Measurements from ENCODE around the gene ADAMTS2. TPM values are rescaled to one million over a fixed set of nuclear protein-coding genes. Genes with fewer than 3 reads are reported as not detected.

ADAMTS2 gene
- total RNA-seq, 1 donor from 2014 or later = not detected

GRCh38 chr5:179267071-179267670, 78.1 kb downstream of the ADAMTS2 start:
- DNase-seq (ENCODE audit: low spot score) = no peak

GRCh38 chr5:179266291-179267070, 78.8 kb downstream of the ADAMTS2 start:
- intact Hi-C loops (cut with micrococcal nuclease) = no loop called here
- DNase-seq (ENCODE audit: low spot score) = no peak
- H3K9me3 Mint-ChIP-seq = no peaks in the 10 kb centered on the region
- no peak overlapping the region for H3K4me3 Mint-ChIP-seq (ENCODE audit: low read depth)
- no peaks in the 10 kb centered on the region for H3K4me1 Mint-ChIP-seq (ENCODE audit: low read depth)
- no peaks in the 10 kb centered on the region for H3K36me3 Mint-ChIP-seq (ENCODE audit: low read depth)
- no peak overlapping the region for H3K27ac Mint-ChIP-seq
- no peaks in the 10 kb centered on the region for H3K27me3 Mint-ChIP-seq (ENCODE audit: low read depth)

More at GRCh38 chr5:179267071-179267670, 78.1 kb downstream of the ADAMTS2 start:
- Mint-ChIP-seq H3K36me3 (ENCODE audit: low read depth) (no peaks in the 10 kb centered on the region), H3K4me1 (ENCODE audit: low read depth) (no peaks in the 10 kb centered on the region), H3K9me3 (no peaks in the 10 kb centered on the region), H3K4me3 (ENCODE audit: low read depth) (no peak overlapping the region), H3K27me3 (ENCODE audit: low read depth) (no peaks in the 10 kb centered on the region), H3K27ac (no peak overlapping the region)
- intact Hi-C loops (cut with micrococcal nuclease) = no loop called here

GRCh38 chr5:179265514-179266290, 79.6 kb downstream of the ADAMTS2 start:
- no peak for DNase-seq (ENCODE audit: low spot score)
- Mint-ChIP-seq H3K4me1 (ENCODE audit: low read depth) (no peaks in the 10 kb centered on the region), H3K27me3 (ENCODE audit: low read depth) (no peaks in the 10 kb centered on the region), H3K4me3 (ENCODE audit: low read depth) (no peak overlapping the region), H3K27ac (no peak overlapping the region), H3K36me3 (ENCODE audit: low read depth) (no peaks in the 10 kb centered on the region), H3K9me3 (no peaks in the 10 kb centered on the region)
- intact Hi-C loops (cut with micrococcal nuclease) = no loop called here

GRCh38 chr5:179264783-179265513, 80.3 kb downstream of the ADAMTS2 start:
- intact Hi-C loops (cut with micrococcal nuclease) = no loop called here
- H3K4me3 Mint-ChIP-seq (ENCODE audit: low read depth) = no peak overlapping the region
- H3K36me3 Mint-ChIP-seq (ENCODE audit: low read depth) = no peaks in the 10 kb centered on the region
- H3K27me3 Mint-ChIP-seq (ENCODE audit: low read depth) = no peaks in the 10 kb centered on the region
- H3K27ac Mint-ChIP-seq = no peak overlapping the region
- DNase-seq (ENCODE audit: low spot score) = no peak
- H3K4me1 Mint-ChIP-seq (ENCODE audit: low read depth) = no peaks in the 10 kb centered on the region
- no peaks in the 10 kb centered on the region for H3K9me3 Mint-ChIP-seq

- no peaks in the 10 kb centered on the region for H3K36me3 Mint-ChIP-seq (ENCODE audit: low read depth)
- DNase-seq (ENCODE audit: low spot score) = no peak
- H3K27ac Mint-ChIP-seq = no peak overlapping the region
- no peaks in the 10 kb centered on the region for H3K9me3 Mint-ChIP-seq
- no peaks in the 10 kb centered on the region for H3K4me1 Mint-ChIP-seq (ENCODE audit: low read depth)
- intact Hi-C loops (cut with micrococcal nuclease) = no loop called here
- H3K4me3 Mint-ChIP-seq (ENCODE audit: low read depth) = no peak overlapping the region
- H3K27me3 Mint-ChIP-seq (ENCODE audit: low read depth) = no peaks in the 10 kb centered on the region
Measured at GRCh38 chr5:179264053-179264782, 81.0 kb downstream of the ADAMTS2 start.

GRCh38 chr5:179263391-179264052, 81.7 kb downstream of the ADAMTS2 start:
- Mint-ChIP-seq H3K4me3 (ENCODE audit: low read depth) (no peak overlapping the region), H3K9me3 (no peaks in the 10 kb centered on the region), H3K27me3 (ENCODE audit: low read depth) (no peaks in the 10 kb centered on the region), H3K4me1 (ENCODE audit: low read depth) (no peaks in the 10 kb centered on the region), H3K36me3 (ENCODE audit: low read depth) (no peaks in the 10 kb centered on the region), H3K27ac (no peak overlapping the region)
- intact Hi-C loops (cut with micrococcal nuclease) = no loop called here
- DNase-seq (ENCODE audit: low spot score) = no peak

- Mint-ChIP-seq H3K27me3 (ENCODE audit: low read depth) (no peaks in the 10 kb centered on the region), H3K9me3 (no peaks in the 10 kb centered on the region), H3K27ac (no peak overlapping the region), H3K4me1 (ENCODE audit: low read depth) (no peaks in the 10 kb centered on the region), H3K36me3 (ENCODE audit: low read depth) (no peaks in the 10 kb centered on the region), H3K4me3 (ENCODE audit: low read depth) (no peak overlapping the region)
- no peak for DNase-seq (ENCODE audit: low spot score)
- intact Hi-C loops (cut with micrococcal nuclease) = no loop called here
Measured at GRCh38 chr5:179262126-179262920, 82.9 kb downstream of the ADAMTS2 start.

DNA sequence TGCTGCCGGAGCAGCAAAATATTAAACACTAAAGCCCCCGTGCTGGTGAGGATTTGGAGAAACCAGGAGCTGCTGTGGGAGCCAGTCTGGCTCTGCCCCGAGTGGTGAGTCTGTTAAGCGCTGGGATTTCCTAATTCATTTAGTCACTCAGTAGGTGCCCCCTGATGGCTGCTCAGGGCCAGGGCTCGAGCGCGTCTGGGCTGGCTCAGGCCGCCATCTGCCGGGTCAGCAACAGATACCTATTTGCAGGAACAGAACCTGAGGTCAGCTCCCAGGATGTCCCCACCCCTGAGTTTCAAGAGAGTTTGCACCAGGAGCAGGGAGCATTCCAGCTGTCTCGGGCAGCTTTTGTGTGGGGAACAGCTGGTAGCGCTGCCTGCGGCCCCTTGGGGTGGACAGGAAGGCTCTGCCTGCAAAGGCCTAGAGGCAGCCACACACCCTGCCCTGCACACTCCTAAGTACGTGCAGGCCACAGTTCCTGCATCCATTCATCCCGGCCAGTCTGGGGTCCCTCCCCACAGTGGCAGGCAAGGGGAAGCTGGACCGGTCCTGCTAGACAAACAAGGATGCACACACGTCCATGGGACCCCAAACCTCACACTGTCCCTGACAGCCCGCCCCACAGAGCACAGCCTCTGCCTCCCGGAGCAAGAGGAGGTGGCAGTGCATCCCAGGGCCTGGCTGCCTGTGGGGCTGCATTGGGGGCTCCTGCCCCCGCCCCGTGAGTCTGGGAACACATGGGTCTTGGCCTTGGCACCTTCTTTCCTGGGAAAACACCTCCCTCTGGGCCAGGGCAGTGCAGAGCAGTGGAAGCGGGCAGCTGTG, 83.7 kb downstream of the ADAMTS2 start:
- no peak for DNase-seq (ENCODE audit: low spot score)
- H3K4me1 Mint-ChIP-seq (ENCODE audit: low read depth) = no peaks in the 10 kb centered on the region
- no peak overlapping the region for H3K27ac Mint-ChIP-seq
- no peaks in the 10 kb centered on the region for H3K9me3 Mint-ChIP-seq
- no peaks in the 10 kb centered on the region for H3K27me3 Mint-ChIP-seq (ENCODE audit: low read depth)
- intact Hi-C loops (cut with micrococcal nuclease) = no loop called here
- no peaks in the 10 kb centered on the region for H3K36me3 Mint-ChIP-seq (ENCODE audit: low read depth)
- no peak overlapping the region for H3K4me3 Mint-ChIP-seq (ENCODE audit: low read depth)

DNA sequence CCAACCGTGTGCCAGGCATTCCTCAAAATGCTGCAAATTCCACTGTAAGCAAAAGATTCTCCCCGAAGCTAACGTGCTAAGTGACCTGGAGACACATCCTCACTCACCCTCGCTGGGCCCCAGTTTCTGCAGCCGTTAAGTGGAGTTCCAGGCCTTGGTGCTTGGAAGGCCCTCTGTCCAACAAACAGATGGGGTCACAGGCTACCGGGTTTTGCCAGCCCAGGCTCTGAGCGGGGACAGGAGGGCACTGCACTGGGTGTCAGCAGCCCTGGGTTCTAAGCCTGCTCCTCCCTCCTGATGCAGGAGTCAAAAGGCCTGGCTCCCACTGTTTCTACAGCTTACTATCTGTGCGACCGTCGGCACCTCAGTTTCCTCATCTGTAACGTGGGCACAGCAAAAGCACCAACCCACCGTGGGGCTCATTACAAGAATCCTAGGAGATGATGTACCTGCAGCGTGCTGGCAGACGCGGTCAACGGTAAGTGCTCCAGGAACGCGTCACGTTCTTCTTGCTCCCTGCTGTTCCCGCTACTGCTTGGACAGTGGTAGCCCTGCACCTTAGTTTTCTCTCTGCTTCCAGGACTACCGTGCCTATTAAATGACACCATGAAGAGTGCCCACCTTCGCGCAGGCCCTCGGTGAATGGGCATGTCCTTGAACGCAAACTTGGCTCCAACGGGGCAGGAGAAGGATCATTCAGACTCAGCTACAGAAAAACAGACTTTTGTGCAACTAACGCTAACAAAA, 84.8 kb downstream of the ADAMTS2 start:
- H3K36me3 Mint-ChIP-seq (ENCODE audit: low read depth) = no peaks in the 10 kb centered on the region
- no peak overlapping the region for H3K27ac Mint-ChIP-seq
- no peaks in the 10 kb centered on the region for H3K4me1 Mint-ChIP-seq (ENCODE audit: low read depth)
- H3K27me3 Mint-ChIP-seq (ENCODE audit: low read depth) = no peaks in the 10 kb centered on the region
- no peak for DNase-seq (ENCODE audit: low spot score)
- H3K9me3 Mint-ChIP-seq = no peaks in the 10 kb centered on the region
- intact Hi-C loops (cut with micrococcal nuclease) = no loop called here
- no peak overlapping the region for H3K4me3 Mint-ChIP-seq (ENCODE audit: low read depth)

- H3K27ac Mint-ChIP-seq = no peak overlapping the region
- no peak overlapping the region for H3K4me3 Mint-ChIP-seq (ENCODE audit: low read depth)
- H3K27me3 Mint-ChIP-seq (ENCODE audit: low read depth) = no peaks in the 10 kb centered on the region
- DNase-seq (ENCODE audit: low spot score) = no peak
- H3K36me3 Mint-ChIP-seq (ENCODE audit: low read depth) = no peaks in the 10 kb centered on the region
- no peaks in the 10 kb centered on the region for H3K4me1 Mint-ChIP-seq (ENCODE audit: low read depth)
- no peaks in the 10 kb centered on the region for H3K9me3 Mint-ChIP-seq
- intact Hi-C loops (cut with micrococcal nuclease) = no loop called here
Measured at GRCh38 chr5:179259731-179260323, 85.4 kb downstream of the ADAMTS2 start.

Measured in activated T-helper 2 cell treated with anti-CD3 and anti-CD28 coated beads, Interferon-gamma antibody, Interleukin-2, Interleukin-4, amounts not matched to agents 10 μg/mL and 5 μg/mL and 100 μg/mL, durations not matched to agents 14 hours and 24 hours and 36 hours (primary cell).